A549 (cell line): ENCODE results near the gene PGGHG.

Experiments
- JUN ChIP-seq, 2 experiments: fragments of >200 bp; sonication (Bioruptor Twin); formaldehyde crosslinking; IDR thresholded peaks; 2 replicates in 1 of 2; 3 replicates in 1 of 2; pipeline ENCODE4 v1.6.1; 2016 to 2017
- TF ChIP-seq, protein P1 (sequence below): IDR thresholded peaks from 2 replicates; pipeline ENCODE4 v1.6.1; 2012
- TF ChIP-seq, protein P2 (sequence below): fragments of >200 bp; sonication (Bioruptor Twin); formaldehyde crosslinking; IDR thresholded peaks from 3 replicates; pipeline ENCODE4 v1.5.1; 2016

DNA sequence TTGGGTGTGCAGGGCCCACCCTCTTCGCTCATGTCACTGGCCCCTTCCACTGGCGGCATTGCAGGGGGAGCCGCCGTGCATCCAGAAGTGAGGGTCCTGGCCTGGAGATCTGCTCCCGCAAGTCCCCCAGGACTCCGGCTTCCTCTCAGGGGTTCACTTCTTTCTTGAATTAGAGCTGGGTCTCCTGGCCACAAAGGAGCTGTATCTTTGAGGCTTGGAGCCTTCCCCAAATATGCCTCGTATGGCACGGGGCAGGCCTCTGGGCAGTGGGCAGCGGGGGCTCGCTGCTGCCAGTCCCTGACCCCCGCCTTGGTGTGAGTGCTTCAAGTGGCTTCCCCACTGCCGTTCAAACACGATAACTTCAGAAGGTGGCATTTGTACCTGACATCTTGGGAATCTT, 39.1 kb downstream of the PGGHG start:
- TF ChIP-seq, protein P1, sequence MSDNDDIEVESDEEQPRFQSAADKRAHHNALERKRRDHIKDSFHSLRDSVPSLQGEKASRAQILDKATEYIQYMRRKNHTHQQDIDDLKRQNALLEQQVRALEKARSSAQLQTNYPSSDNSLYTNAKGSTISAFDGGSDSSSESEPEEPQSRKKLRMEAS: no peak
- TF ChIP-seq, protein P2, sequence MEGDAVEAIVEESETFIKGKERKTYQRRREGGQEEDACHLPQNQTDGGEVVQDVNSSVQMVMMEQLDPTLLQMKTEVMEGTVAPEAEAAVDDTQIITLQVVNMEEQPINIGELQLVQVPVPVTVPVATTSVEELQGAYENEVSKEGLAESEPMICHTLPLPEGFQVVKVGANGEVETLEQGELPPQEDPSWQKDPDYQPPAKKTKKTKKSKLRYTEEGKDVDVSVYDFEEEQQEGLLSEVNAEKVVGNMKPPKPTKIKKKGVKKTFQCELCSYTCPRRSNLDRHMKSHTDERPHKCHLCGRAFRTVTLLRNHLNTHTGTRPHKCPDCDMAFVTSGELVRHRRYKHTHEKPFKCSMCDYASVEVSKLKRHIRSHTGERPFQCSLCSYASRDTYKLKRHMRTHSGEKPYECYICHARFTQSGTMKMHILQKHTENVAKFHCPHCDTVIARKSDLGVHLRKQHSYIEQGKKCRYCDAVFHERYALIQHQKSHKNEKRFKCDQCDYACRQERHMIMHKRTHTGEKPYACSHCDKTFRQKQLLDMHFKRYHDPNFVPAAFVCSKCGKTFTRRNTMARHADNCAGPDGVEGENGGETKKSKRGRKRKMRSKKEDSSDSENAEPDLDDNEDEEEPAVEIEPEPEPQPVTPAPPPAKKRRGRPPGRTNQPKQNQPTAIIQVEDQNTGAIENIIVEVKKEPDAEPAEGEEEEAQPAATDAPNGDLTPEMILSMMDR: no peak
- no peak for TF ChIP-seq JUN (IDR thresholded peaks at IDR 0.05)
